ENCODE measurements around the gene LRMDA. TPM values are rescaled to one million over a fixed set of nuclear protein-coding genes. Genes with fewer than 3 reads are reported as not detected.

Gene LRMDA
- total and polyA plus RNA-seq, 2 of the 13 experiments (the other 11 are each of a cell fraction or from before 2014, with no cell fraction given), result 13.4 to 22.0 TPM

DNA sequence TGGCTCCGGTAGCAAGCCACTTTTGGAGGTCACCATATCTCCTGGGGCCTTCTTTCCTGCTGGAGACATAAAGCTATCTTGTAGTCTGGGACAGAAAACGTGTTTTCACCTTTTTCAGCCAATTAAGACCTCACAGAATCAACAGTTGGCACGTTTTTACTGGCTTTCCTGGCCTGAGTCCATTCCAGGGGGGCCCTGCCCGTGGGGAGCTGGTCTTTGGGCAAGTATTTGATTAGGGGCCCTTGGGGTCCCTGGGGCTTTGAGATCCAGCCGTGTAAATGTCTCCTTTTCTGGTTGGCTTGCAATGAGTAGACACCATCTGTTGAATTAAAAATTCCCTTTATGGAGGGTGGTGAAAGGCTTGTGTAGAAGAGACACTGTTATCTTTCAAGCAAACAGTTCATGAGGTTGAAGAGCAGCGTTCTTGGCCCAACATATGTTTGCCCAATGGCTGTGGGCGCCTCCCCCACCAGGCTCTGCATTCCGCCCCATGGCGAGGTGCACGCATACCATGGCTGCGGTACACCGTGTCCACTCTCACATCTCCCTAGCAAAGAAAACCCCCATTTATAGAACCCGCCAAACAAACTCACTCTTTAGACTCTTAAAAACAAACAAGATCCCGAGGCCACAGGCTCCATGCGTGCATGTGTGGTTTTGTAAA lies 593.2 kb downstream of the LRMDA start (continued):
- TF ChIP-seq, protein P1, sequence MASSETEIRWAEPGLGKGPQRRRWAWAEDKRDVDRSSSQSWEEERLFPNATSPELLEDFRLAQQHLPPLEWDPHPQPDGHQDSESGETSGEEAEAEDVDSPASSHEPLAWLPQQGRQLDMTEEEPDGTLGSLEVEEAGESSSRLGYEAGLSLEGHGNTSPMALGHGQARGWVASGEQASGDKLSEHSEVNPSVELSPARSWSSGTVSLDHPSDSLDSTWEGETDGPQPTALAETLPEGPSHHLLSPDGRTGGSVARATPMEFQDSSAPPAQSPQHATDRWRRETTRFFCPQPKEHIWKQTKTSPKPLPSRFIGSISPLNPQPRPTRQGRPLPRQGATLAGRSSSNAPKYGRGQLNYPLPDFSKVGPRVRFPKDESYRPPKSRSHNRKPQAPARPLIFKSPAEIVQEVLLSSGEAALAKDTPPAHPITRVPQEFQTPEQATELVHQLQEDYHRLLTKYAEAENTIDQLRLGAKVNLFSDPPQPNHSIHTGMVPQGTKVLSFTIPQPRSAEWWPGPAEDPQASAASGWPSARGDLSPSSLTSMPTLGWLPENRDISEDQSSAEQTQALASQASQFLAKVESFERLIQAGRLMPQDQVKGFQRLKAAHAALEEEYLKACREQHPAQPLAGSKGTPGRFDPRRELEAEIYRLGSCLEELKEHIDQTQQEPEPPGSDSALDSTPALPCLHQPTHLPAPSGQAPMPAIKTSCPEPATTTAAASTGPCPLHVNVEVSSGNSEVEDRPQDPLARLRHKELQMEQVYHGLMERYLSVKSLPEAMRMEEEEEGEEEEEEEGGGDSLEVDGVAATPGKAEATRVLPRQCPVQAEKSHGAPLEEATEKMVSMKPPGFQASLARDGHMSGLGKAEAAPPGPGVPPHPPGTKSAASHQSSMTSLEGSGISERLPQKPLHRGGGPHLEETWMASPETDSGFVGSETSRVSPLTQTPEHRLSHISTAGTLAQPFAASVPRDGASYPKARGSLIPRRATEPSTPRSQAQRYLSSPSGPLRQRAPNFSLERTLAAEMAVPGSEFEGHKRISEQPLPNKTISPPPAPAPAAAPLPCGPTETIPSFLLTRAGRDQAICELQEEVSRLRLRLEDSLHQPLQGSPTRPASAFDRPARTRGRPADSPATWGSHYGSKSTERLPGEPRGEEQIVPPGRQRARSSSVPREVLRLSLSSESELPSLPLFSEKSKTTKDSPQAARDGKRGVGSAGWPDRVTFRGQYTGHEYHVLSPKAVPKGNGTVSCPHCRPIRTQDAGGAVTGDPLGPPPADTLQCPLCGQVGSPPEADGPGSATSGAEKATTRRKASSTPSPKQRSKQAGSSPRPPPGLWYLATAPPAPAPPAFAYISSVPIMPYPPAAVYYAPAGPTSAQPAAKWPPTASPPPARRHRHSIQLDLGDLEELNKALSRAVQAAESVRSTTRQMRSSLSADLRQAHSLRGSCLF (CRISPR knock-in tag; IDR thresholded peaks at IDR 0.05; ENCODE audit: borderline replicate concordance), result no peak
- TF ChIP-seq JUND (CRISPR knock-in tag; IDR thresholded peaks at IDR 0.05), result peak; percentile 75; the same call in 1 of the 2 replicates
- TF ChIP-seq ZSCAN22 (CRISPR knock-in tag; IDR thresholded peaks at IDR 0.05), result 0 out of 2 replicates have a peak, but pooled peaks have one; percentile 23
- TF ChIP-seq TBX2 (CRISPR knock-in tag; IDR thresholded peaks at IDR 0.05; ENCODE audit: borderline replicate concordance), result peak; percentile 94
- peak; percentile 83; the same call in 1 of the 2 replicates for TF ChIP-seq MIER3 (CRISPR knock-in tag; IDR thresholded peaks at IDR 0.05; ENCODE audit: borderline replicate concordance)
- TF ChIP-seq, protein P2, sequence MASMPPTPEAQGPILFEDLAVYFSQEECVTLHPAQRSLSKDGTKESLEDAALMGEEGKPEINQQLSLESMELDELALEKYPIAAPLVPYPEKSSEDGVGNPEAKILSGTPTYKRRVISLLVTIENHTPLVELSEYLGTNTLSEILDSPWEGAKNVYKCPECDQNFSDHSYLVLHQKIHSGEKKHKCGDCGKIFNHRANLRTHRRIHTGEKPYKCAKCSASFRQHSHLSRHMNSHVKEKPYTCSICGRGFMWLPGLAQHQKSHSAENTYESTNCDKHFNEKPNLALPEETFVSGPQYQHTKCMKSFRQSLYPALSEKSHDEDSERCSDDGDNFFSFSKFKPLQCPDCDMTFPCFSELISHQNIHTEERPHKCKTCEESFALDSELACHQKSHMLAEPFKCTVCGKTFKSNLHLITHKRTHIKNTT (CRISPR knock-in tag; IDR thresholded peaks at IDR 0.05), result no peak
- no peak for TF ChIP-seq ZNF678 (CRISPR knock-in tag; IDR thresholded peaks at IDR 0.05)
- peak; percentile 92 for TF ChIP-seq CBX1 (IDR thresholded peaks at IDR 0.05; ENCODE audit: low read depth)
- TF ChIP-seq, protein P3, sequence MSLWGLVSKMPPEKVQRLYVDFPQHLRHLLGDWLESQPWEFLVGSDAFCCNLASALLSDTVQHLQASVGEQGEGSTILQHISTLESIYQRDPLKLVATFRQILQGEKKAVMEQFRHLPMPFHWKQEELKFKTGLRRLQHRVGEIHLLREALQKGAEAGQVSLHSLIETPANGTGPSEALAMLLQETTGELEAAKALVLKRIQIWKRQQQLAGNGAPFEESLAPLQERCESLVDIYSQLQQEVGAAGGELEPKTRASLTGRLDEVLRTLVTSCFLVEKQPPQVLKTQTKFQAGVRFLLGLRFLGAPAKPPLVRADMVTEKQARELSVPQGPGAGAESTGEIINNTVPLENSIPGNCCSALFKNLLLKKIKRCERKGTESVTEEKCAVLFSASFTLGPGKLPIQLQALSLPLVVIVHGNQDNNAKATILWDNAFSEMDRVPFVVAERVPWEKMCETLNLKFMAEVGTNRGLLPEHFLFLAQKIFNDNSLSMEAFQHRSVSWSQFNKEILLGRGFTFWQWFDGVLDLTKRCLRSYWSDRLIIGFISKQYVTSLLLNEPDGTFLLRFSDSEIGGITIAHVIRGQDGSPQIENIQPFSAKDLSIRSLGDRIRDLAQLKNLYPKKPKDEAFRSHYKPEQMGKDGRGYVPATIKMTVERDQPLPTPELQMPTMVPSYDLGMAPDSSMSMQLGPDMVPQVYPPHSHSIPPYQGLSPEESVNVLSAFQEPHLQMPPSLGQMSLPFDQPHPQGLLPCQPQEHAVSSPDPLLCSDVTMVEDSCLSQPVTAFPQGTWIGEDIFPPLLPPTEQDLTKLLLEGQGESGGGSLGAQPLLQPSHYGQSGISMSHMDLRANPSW (CRISPR knock-in tag; IDR thresholded peaks at IDR 0.05; ENCODE audit: borderline replicate concordance), result peak; percentile 96
- TF ChIP-seq, protein P4, sequence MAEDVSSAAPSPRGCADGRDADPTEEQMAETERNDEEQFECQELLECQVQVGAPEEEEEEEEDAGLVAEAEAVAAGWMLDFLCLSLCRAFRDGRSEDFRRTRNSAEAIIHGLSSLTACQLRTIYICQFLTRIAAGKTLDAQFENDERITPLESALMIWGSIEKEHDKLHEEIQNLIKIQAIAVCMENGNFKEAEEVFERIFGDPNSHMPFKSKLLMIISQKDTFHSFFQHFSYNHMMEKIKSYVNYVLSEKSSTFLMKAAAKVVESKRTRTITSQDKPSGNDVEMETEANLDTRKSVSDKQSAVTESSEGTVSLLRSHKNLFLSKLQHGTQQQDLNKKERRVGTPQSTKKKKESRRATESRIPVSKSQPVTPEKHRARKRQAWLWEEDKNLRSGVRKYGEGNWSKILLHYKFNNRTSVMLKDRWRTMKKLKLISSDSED (CRISPR knock-in tag; IDR thresholded peaks at IDR 0.05), result 0 out of 2 replicates have a peak, but pooled peaks have one; percentile 50
- TF ChIP-seq KAT2B (IDR thresholded peaks at IDR 0.05; ENCODE audit: borderline replicate concordance, low read depth, low read length), result no peak
- no peak for TF ChIP-seq ONECUT2 (CRISPR knock-in tag; IDR thresholded peaks at IDR 0.05)
- peak; percentile 96; the same call in 1 of the 2 replicates for TF ChIP-seq ZKSCAN8 (CRISPR knock-in tag; IDR thresholded peaks at IDR 0.05; ENCODE audit: borderline replicate concordance)
- no peak for TF ChIP-seq ZNF337 (CRISPR knock-in tag; IDR thresholded peaks at IDR 0.05; ENCODE audit: borderline replicate concordance, low read depth)
- no peak for TF ChIP-seq ZBTB8A (CRISPR knock-in tag; IDR thresholded peaks at IDR 0.05; ENCODE audit: borderline replicate concordance, low read depth)
- TF ChIP-seq SKI (IDR thresholded peaks at IDR 0.05; ENCODE audit: partially characterized antibody), result peak; percentile 85
- no peak for TF ChIP-seq RFX5 (IDR thresholded peaks at IDR 0.05; ENCODE audit: low read depth, low read length)
- no peak for TF ChIP-seq PHB2 (IDR thresholded peaks at IDR 0.05; ENCODE audit: partially characterized antibody)
- TF ChIP-seq U2AF1 (optimal IDR thresholded peaks at IDR 0.05; ENCODE audit: low read depth, low read length), result no peak

Measured in HepG2 (cell line).